Astrocyte (in vitro differentiated cells and primary cell): ENCODE data around the gene YTHDC1. TPM values are rescaled to one million over a fixed set of nuclear protein-coding genes. Genes with fewer than 3 reads are reported as not detected.

Experiments used
- DNase-seq: peaks from one replicate; pipeline ENCODE4 v3.0.0-alpha.2; 2010; ENCODE audit warnings: low read depth
- FAIRE-seq: peaks from 2 replicates; lab custom pipeline; 2011; peaks lifted over from hg19 to GRCh38; lab: Jason Lieb, UNC
- H2AFZ ChIP-seq: 2 replicates; pipeline ENCODE4 v1.6.0; 2012; ENCODE audit warnings: low read depth, low read length, inconsistent platforms
- H3K27ac ChIP-seq: 2 replicates; pipeline ENCODE4 v1.5.1; 2011; ENCODE audit warnings: low read depth, low read length, inconsistent platforms
- H3K27me3 ChIP-seq: 2 replicates; pipeline ENCODE4 v1.6.0; 2011; ENCODE audit warnings: low read length, inconsistent platforms; ENCODE audit not compliant: insufficient read depth
- H3K36me3 ChIP-seq: 2 replicates; pipeline ENCODE4 v1.5.1; 2011; ENCODE audit warnings: low read length, inconsistent platforms; ENCODE audit not compliant: insufficient read depth
- H3K4me1 ChIP-seq: 2 replicates; pipeline ENCODE4 v1.5.1; 2011; ENCODE audit warnings: low read length, inconsistent platforms; ENCODE audit not compliant: insufficient read depth
- H3K4me2 ChIP-seq: 2 replicates; pipeline ENCODE4 v1.6.0; 2012; ENCODE audit warnings: low read length, inconsistent platforms
- H3K4me3 ChIP-seq: 2 replicates; pipeline ENCODE4 v1.5.1; 2011; ENCODE audit warnings: low read depth, mild to moderate bottlenecking, low read length, inconsistent platforms; ENCODE audit not compliant: insufficient read depth
- H3K79me2 ChIP-seq: 2 replicates; pipeline ENCODE4 v1.6.0; 2012; ENCODE audit warnings: mild to moderate bottlenecking, low read length, inconsistent platforms; ENCODE audit not compliant: insufficient read depth
- H3K9ac ChIP-seq: 2 replicates; pipeline ENCODE4 v1.6.0; 2012; ENCODE audit warnings: mild to moderate bottlenecking, low read length, inconsistent platforms
- H3K9me3 ChIP-seq: 2 replicates; pipeline ENCODE4 v1.5.1; 2012; ENCODE audit warnings: low read depth, mild to moderate bottlenecking, low read length, inconsistent platforms; ENCODE audit not compliant: insufficient read depth
- H4K20me1 ChIP-seq: 2 replicates; pipeline ENCODE4 v1.6.0; 2012; ENCODE audit warnings: low read length, inconsistent platforms; ENCODE audit not compliant: insufficient read depth
- H3K27ac Mint-ChIP-seq: one replicate; pipeline ENCODE4 v1.8.0; 2021; ENCODE audit warnings: mild to moderate bottlenecking, mixed read lengths; ENCODE audit not compliant: unreplicated experiment
- H3K27me3 Mint-ChIP-seq: one replicate; pipeline ENCODE4 v1.8.0; 2021; ENCODE audit warnings: low read depth, mixed read lengths; ENCODE audit not compliant: unreplicated experiment
- H3K36me3 Mint-ChIP-seq: one replicate; pipeline ENCODE4 v1.8.0; 2021; ENCODE audit warnings: low read depth, mixed read lengths; ENCODE audit not compliant: unreplicated experiment
- H3K4me1 Mint-ChIP-seq: one replicate; pipeline ENCODE4 v1.8.0; 2021; ENCODE audit warnings: low read depth, mixed read lengths; ENCODE audit not compliant: unreplicated experiment
- H3K4me3 Mint-ChIP-seq: one replicate; pipeline ENCODE4 v1.8.0; 2021; ENCODE audit warnings: mild to moderate bottlenecking, moderate library complexity, mixed read lengths; ENCODE audit not compliant: unreplicated experiment
- H3K9me3 Mint-ChIP-seq: one replicate; pipeline ENCODE4 v1.8.0; 2021; ENCODE audit warnings: mild to moderate bottlenecking, mixed read lengths; ENCODE audit not compliant: unreplicated experiment
- CTCF ChIP-seq: IDR thresholded peaks from 2 replicates; pipeline ENCODE4 v1.5.1; 2011; ENCODE audit warnings: low read depth, mild to moderate bottlenecking, inconsistent platforms, low read length, moderate library complexity; ENCODE audit not compliant: insufficient read depth
- EZH2 ChIP-seq: IDR thresholded peaks from 2 replicates; pipeline ENCODE4 v1.6.1; 2012; ENCODE audit warnings: mild to moderate bottlenecking, low read length, inconsistent platforms; ENCODE audit not compliant: insufficient read depth
- total RNA-seq: library from RNA; stranded (reverse); gene quantifications from 2 replicates; pipeline ENCODE4 v1.2.1, GENCODE V29; 2021

The YTHDC1 gene
- total RNA-seq, 1 donor from 2014 or later = 95.9 TPM

GRCh38 chr4:68299492-68300457 lies 50.1 kb downstream of the YTHDC1 start:
- Mint-ChIP-seq H3K27me3 (no peaks in the 10 kb centered on the region), H3K9me3 (peaks cover 4% of the 10 kb centered on the region), H3K27ac (no peak overlapping the region), H3K4me3 (no peak overlapping the region), H3K4me1 (no peaks in the 10 kb centered on the region), H3K36me3 (no peaks in the 10 kb centered on the region)
- FAIRE-seq (no peak), DNase-seq (no peak)
- Histone ChIP-seq H4K20me1 (no peaks in the 10 kb centered on the region), H3K9me3 (no peaks in the 10 kb centered on the region), H3K27ac (no peak overlapping the region), H3K4me3 (no peak overlapping the region), H3K36me3 (no peaks in the 10 kb centered on the region), H3K4me2 (no peak overlapping the region), H3K4me1 (no peaks in the 10 kb centered on the region), H3K9ac (no peak overlapping the region), H3K79me2 (no peaks in the 10 kb centered on the region), H3K27me3 (no peaks in the 10 kb centered on the region), H2AFZ (no peak overlapping the region)
- TF ChIP-seq EZH2 = no peak
- no peak for TF ChIP-seq CTCF

- TF ChIP-seq CTCF (no peak), EZH2 (no peak)
- FAIRE-seq = no peak
- Histone ChIP-seq H4K20me1 (no peaks in the 10 kb centered on the region), H3K79me2 (no peaks in the 10 kb centered on the region), H3K4me3 (no peak overlapping the region), H3K4me2 (no peak overlapping the region), H3K9ac (no peak overlapping the region), H3K27ac (no peak overlapping the region), H3K36me3 (no peaks in the 10 kb centered on the region), H3K4me1 (no peaks in the 10 kb centered on the region), H3K9me3 (no peaks in the 10 kb centered on the region), H3K27me3 (no peaks in the 10 kb centered on the region), H2AFZ (no peak overlapping the region)
- Mint-ChIP-seq H3K36me3 (no peaks in the 10 kb centered on the region), H3K4me3 (no peak overlapping the region), H3K27ac (no peak overlapping the region), H3K27me3 (no peaks in the 10 kb centered on the region), H3K4me1 (no peaks in the 10 kb centered on the region), H3K9me3 (peaks cover 4% of the 10 kb centered on the region)
- no peak for DNase-seq
These were observed 52.8 kb downstream of the YTHDC1 start for GRCh38 chr4:68297137-68297536.

GRCh38 chr4:68291256-68291655 lies 58.6 kb downstream of the YTHDC1 start:
- no peak for FAIRE-seq
- TF ChIP-seq CTCF (no peak), EZH2 (no peak)
- Histone ChIP-seq H3K4me2 (no peak overlapping the region), H3K27ac (no peak overlapping the region), H4K20me1 (no peaks in the 10 kb centered on the region), H3K4me3 (no peak overlapping the region), H3K9ac (no peak overlapping the region), H3K36me3 (no peaks in the 10 kb centered on the region), H3K27me3 (no peaks in the 10 kb centered on the region), H3K9me3 (no peaks in the 10 kb centered on the region), H3K4me1 (no peaks in the 10 kb centered on the region), H3K79me2 (no peaks in the 10 kb centered on the region), H2AFZ (no peak overlapping the region)
- no peak for DNase-seq
- Mint-ChIP-seq H3K4me1 (peaks cover 4% of the 10 kb centered on the region), H3K36me3 (no peaks in the 10 kb centered on the region), H3K27ac (no peak overlapping the region), H3K9me3 (no peaks in the 10 kb centered on the region), H3K27me3 (no peaks in the 10 kb centered on the region), H3K4me3 (no peak overlapping the region)
